ENCODE results near the gene PKP1. TPM values are rescaled to one million over a fixed set of nuclear protein-coding genes. Genes with fewer than 3 reads are reported as not detected.

Gene PKP1
- total RNA-seq, 1 donor: not detected

- H3K9me3 ChIP-seq (ENCODE audit: low read depth, low read length): no peaks in the 10 kb centered on the region
- H3K4me3 ChIP-seq (ENCODE audit: low read length): no peak overlapping the region
- H3K27me3 ChIP-seq (ENCODE audit: insufficient read depth, low read length): no peaks in the 10 kb centered on the region
- H3K4me1 ChIP-seq (ENCODE audit: insufficient read depth, low read length): no peaks in the 10 kb centered on the region
Measured at GRCh38 chr1:201360901-201361651, 77.8 kb downstream of the PKP1 start.

DNA sequence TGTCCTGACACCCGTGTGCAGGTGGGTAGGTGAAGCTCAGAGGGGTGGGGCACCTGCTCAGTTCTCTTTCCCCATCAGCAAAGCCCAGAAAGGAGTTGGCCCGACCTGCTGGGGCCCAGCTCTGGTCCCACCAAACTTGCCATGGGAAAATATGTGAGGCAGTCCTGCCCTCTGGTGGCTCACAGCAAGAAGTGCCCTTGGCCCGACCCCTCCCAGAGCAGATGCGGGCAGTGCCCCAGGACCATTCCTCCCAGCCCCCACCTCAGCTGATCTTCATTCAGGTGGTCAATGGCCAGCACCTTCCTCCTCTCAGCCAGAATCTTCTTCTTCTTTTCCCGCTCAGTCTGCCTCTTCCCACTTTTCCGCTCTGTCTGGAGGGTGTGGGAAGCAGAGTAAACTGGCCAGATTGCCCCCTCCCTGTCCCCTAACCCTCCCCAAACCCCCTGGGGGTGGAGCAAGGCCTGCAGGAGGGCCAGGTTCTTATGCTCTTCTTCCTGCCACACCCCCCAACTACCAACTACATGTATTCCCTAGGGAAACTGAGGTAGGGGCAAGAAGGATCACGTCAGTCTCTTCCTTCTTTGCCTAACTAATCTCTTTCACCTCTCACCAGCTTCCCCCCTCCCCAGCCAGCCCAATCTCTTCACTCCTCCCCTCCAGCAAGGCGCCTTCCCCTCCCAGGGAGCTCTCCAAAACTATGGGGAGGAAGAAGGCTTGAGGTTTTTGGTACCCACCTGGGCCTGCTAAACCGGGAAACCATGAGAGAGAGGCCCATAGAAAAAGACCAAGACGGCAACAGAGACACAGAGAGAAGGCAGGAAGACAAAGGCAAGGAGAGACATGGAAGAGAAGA lies 78.6 kb downstream of the PKP1 start:
- no peaks in the 10 kb centered on the region for H3K9me3 ChIP-seq (ENCODE audit: low read depth, low read length)
- no peak overlapping the region for H3K4me3 ChIP-seq (ENCODE audit: low read length)
- H3K27me3 ChIP-seq (ENCODE audit: insufficient read depth, low read length): no peaks in the 10 kb centered on the region
- H3K4me1 ChIP-seq (ENCODE audit: insufficient read depth, low read length): no peaks in the 10 kb centered on the region

DNA sequence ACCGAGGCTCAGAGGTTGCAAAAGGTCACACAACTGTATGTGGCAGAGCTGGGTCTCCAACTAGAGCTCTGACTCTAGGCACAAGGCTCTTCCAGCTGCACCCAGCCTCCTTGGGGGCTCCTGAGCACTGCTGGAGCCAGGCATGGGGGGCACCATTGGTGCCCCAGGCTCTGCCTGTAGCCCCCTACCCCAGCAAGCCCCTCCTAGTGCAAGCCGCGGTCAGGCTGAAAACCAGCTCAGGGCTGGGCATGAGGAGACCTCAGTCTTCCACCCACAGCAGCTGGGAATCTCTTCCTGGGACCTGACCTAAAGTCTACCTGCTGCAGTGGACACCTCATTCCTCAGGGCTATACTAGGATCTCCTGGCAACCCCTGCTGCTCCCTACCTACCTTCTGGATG lies 79.6 kb downstream of the PKP1 start:
- H3K27me3 ChIP-seq (ENCODE audit: insufficient read depth, low read length): no peaks in the 10 kb centered on the region
- H3K4me3 ChIP-seq (ENCODE audit: low read length): no peak overlapping the region
- no peaks in the 10 kb centered on the region for H3K9me3 ChIP-seq (ENCODE audit: low read depth, low read length)
- no peaks in the 10 kb centered on the region for H3K4me1 ChIP-seq (ENCODE audit: insufficient read depth, low read length)

DNA sequence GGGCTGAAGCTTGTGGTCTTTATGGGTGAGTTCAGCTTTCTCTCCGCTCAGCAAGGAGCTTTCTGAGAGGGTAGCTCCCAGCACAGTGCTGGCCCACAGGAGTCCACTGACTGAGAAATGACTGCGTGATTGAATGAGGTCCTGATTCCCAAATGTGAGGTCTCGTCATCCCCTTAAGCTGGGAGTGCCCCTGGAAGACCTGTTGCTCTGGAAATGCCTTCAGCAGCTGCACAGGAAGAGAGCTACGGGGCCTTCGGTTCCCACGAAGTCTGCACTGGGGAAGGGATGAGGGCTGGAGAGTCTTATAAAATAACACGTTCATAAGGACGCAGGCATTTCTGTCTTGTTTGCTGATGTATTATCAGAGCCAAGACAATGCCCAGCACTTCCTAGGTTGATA lies 80.2 kb downstream of the PKP1 start:
- no peaks in the 10 kb centered on the region for H3K4me1 ChIP-seq (ENCODE audit: insufficient read depth, low read length)
- no peak overlapping the region for H3K4me3 ChIP-seq (ENCODE audit: low read length)
- no peaks in the 10 kb centered on the region for H3K9me3 ChIP-seq (ENCODE audit: low read depth, low read length)
- H3K27me3 ChIP-seq (ENCODE audit: insufficient read depth, low read length): no peaks in the 10 kb centered on the region

- Histone ChIP-seq H3K27me3 (ENCODE audit: insufficient read depth, low read length) (no peaks in the 10 kb centered on the region), H3K4me1 (ENCODE audit: insufficient read depth, low read length) (no peaks in the 10 kb centered on the region), H3K9me3 (ENCODE audit: low read depth, low read length) (no peaks in the 10 kb centered on the region), H3K4me3 (ENCODE audit: low read length) (no peak overlapping the region)
Measured at GRCh38 chr1:201364808-201365105, 81.5 kb downstream of the PKP1 start.

DNA sequence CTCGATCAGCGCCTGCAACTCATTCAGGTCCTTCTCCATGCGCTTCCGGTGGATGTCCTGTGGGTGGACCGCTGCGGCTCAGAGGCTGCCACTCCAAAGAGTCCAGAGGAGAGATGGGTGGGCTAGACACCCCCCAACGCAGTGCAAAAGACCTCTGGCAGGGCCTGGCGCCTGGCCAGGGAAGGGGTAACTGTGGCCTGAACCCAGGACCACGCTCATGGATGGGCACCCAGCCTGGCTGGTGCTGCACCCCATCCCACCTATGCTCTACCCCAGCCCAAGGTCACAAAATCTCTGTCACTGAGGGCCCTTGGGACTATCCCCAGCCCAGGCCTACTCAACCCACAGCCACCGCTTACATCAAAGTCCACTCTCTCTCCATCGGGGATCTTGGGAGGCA lies 81.9 kb downstream of the PKP1 start:
- H3K9me3 ChIP-seq (ENCODE audit: low read depth, low read length): no peaks in the 10 kb centered on the region
- H3K27me3 ChIP-seq (ENCODE audit: insufficient read depth, low read length): no peaks in the 10 kb centered on the region
- H3K4me3 ChIP-seq (ENCODE audit: low read length): no peak overlapping the region
- H3K4me1 ChIP-seq (ENCODE audit: insufficient read depth, low read length): no peaks in the 10 kb centered on the region

DNA sequence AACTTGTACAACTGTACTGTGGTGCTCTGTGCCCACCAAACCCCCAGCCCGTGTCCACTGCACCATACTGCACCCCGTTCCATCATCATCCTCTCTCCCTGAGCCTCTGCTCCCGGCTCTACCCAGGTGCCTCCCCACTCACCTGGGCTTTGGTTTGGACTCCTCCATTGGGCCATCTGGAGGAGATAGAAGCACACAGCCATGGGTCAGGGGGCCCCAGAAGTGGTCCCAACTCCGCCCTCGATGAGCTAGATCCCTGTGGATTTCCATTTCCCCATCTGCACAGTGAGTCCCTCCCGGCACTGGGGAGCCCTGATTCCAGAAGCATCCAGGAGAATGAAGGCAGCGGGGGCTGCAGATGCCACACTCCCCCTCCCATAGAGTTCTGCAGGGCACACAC lies 83.4 kb downstream of the PKP1 start:
- Histone ChIP-seq H3K27me3 (ENCODE audit: insufficient read depth, low read length) (no peaks in the 10 kb centered on the region), H3K4me3 (ENCODE audit: low read length) (no peak overlapping the region), H3K9me3 (ENCODE audit: low read depth, low read length) (no peaks in the 10 kb centered on the region), H3K4me1 (ENCODE audit: insufficient read depth, low read length) (no peaks in the 10 kb centered on the region)

DNA sequence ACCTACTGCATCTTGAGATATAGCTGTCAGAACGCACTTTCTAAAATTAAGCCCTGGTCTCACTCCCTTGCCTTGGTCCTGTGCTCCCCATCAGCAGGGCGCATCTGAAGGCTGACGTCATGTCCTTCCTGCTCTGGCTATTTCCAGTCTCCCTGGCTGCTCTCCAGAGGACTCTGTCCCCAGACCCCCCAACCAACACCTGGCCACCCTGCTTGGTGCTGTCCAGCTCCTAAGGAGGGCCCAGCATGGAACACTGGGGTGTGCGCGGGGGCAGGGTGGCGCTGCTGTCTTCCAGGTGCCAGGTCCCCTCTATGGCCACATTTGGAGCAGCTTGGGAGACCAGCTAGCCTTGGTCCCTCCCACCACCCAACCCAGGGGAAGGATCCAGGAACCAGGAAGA lies 85.9 kb downstream of the PKP1 start:
- no peaks in the 10 kb centered on the region for H3K27me3 ChIP-seq (ENCODE audit: insufficient read depth, low read length)
- no peaks in the 10 kb centered on the region for H3K9me3 ChIP-seq (ENCODE audit: low read depth, low read length)
- H3K4me1 ChIP-seq (ENCODE audit: insufficient read depth, low read length): no peaks in the 10 kb centered on the region
- no peak overlapping the region for H3K4me3 ChIP-seq (ENCODE audit: low read length)

DNA sequence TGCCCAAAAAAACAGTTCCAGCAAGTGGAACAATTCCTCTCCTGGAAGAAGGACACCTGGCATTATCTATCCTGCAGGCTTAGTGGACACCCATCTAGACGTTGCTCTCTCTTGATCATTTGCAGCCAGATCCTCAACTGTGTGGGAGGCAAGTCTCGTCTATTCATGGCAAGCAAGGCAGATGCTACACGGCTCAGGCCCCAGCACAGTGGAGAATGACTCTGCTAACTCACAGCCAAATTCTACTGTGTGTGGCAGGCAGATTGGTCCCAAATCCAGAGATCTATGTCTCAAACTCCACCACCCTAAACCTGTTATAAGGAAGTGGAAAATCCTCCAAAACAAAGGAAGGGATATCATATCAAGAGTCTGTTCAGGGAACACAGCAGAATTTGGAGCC lies 87.2 kb downstream of the PKP1 start:
- Histone ChIP-seq H3K4me3 (ENCODE audit: low read length) (no peak overlapping the region), H3K9me3 (ENCODE audit: low read depth, low read length) (no peaks in the 10 kb centered on the region), H3K27me3 (ENCODE audit: insufficient read depth, low read length) (no peaks in the 10 kb centered on the region), H3K4me1 (ENCODE audit: insufficient read depth, low read length) (no peaks in the 10 kb centered on the region)

DNA sequence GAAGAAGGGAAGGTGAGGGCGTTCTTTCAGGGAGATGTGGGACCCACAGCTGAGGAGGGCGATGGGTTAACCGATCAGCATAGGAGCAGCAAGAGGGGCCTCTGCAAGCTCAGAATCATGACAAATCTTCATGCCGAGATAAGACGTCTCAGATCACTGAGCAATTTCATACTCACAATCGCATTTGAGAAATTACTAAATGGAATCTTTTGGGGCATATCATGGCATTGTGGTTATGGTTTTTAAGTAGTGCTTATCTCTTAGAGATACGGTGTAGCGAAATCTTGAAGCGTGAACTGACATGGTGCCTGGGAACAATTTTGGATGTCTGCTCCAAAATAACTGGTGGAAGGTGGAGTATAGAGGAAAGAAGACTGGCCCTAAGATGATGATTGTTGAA lies 88.0 kb downstream of the PKP1 start:
- Histone ChIP-seq H3K9me3 (ENCODE audit: low read depth, low read length) (no peaks in the 10 kb centered on the region), H3K4me3 (ENCODE audit: low read length) (no peak overlapping the region), H3K4me1 (ENCODE audit: insufficient read depth, low read length) (no peaks in the 10 kb centered on the region), H3K27me3 (ENCODE audit: insufficient read depth, low read length) (no peaks in the 10 kb centered on the region)

DNA sequence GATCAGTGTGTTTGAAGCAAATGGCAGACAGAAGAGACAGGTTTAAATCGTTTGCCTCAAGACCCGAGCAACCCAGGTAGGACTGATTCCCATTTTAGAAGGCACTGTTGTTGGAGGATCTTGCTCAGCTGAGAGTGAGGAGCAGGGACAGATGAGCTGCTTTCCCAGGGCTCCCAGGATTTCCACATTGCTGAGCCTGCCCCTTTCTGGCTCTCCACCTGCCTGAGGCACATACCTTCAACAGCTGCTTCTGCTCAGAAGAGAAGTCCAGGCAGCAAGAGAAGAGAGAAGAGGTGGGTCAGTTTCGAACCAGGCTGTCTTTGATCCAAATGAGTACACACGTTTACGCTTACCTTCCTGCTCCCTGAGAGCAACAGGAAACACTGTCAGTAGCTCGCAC lies 88.5 kb downstream of the PKP1 start:
- no peaks in the 10 kb centered on the region for H3K4me1 ChIP-seq (ENCODE audit: insufficient read depth, low read length)
- no peaks in the 10 kb centered on the region for H3K9me3 ChIP-seq (ENCODE audit: low read depth, low read length)
- no peaks in the 10 kb centered on the region for H3K27me3 ChIP-seq (ENCODE audit: insufficient read depth, low read length)
- no peak overlapping the region for H3K4me3 ChIP-seq (ENCODE audit: low read length)

- Histone ChIP-seq H3K4me1 (ENCODE audit: insufficient read depth, low read length) (no peaks in the 10 kb centered on the region), H3K9me3 (ENCODE audit: low read depth, low read length) (no peaks in the 10 kb centered on the region), H3K4me3 (ENCODE audit: low read length) (no peak overlapping the region), H3K27me3 (ENCODE audit: insufficient read depth, low read length) (no peaks in the 10 kb centered on the region)
Measured at GRCh38 chr1:201374364-201374763, 91.1 kb downstream of the PKP1 start.

GRCh38 chr1:201375169-201375568 lies 91.9 kb downstream of the PKP1 start:
- no peaks in the 10 kb centered on the region for H3K9me3 ChIP-seq (ENCODE audit: low read depth, low read length)
- H3K4me1 ChIP-seq (ENCODE audit: insufficient read depth, low read length): no peaks in the 10 kb centered on the region
- H3K4me3 ChIP-seq (ENCODE audit: low read length): no peak overlapping the region
- H3K27me3 ChIP-seq (ENCODE audit: insufficient read depth, low read length): no peaks in the 10 kb centered on the region

GRCh38 chr1:201376107-201376463 lies 92.8 kb downstream of the PKP1 start:
- H3K9me3 ChIP-seq (ENCODE audit: low read depth, low read length): no peaks in the 10 kb centered on the region
- no peak overlapping the region for H3K4me3 ChIP-seq (ENCODE audit: low read length)
- no peaks in the 10 kb centered on the region for H3K27me3 ChIP-seq (ENCODE audit: insufficient read depth, low read length)
- no peaks in the 10 kb centered on the region for H3K4me1 ChIP-seq (ENCODE audit: insufficient read depth, low read length)

DNA sequence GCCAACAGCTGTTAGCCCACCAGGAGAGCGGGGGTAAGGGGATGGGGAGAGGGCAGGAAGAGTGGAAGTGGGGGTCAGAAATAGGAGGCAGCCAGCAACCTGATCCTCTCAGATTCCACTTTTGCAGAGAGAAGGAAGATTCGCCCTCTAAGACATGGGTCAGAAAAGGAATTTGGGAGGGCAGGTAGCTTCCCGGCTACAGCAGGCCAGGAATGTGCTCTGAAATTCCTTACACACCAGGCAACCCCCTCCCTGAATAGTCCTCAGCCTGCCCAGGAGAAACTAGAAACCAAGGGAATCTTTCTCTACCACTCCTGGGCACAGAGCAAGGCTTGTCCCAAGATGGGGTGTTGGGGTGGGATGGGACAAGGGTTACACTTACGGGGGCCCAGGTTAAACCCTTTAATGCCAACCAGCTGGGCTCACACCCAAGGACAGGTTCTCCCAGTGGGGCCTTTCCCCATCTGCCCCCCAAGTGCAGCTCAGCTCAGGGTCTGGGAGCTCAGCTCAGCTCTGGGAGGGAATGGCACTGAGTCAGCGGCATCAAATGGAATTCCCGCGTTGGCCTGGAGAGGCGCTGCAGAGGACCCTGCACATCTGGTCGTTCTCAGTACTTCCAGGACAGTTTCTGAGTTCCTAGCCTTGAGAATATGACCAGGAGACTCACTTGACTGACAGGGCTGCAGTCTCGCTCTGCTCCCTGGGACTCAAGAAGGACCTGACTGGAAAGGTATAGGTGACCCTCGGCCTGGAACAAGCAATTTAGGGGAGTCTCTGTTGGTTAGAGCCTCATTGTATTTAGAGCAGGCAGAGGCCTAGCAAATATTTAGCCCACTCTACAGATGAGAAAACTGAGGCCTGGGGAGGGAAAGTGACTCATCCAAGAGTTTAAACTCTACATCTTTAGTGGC lies 93.4 kb downstream of the PKP1 start:
- Histone ChIP-seq H3K27me3 (ENCODE audit: insufficient read depth, low read length) (no peaks in the 10 kb centered on the region), H3K9me3 (ENCODE audit: low read depth, low read length) (no peaks in the 10 kb centered on the region), H3K4me3 (ENCODE audit: low read length) (no peak overlapping the region), H3K4me1 (ENCODE audit: insufficient read depth, low read length) (no peaks in the 10 kb centered on the region)

Measured in mononuclear cell (primary cell).